GM12872 (cell line): ENCODE measurements around the gene ELAVL1.

Experiments
- CTCF ChIP-seq: IDR thresholded peaks from 3 replicates; pipeline ENCODE4 v1.5.1; 2011; ENCODE audit warnings: low read depth, mild to moderate bottlenecking, low read length, moderate library complexity; ENCODE audit not compliant: insufficient read depth

ELAVL1 gene

GRCh38 chr19:8044018-8044417, 38.6 kb upstream of the ELAVL1 start:
- TF ChIP-seq CTCF, result no peak

GRCh38 chr19:8042900-8043299, 37.5 kb upstream of the ELAVL1 start:
- no peak for TF ChIP-seq CTCF

GRCh38 chr19:8041531-8041931, 36.1 kb upstream of the ELAVL1 start:
- no peak for TF ChIP-seq CTCF

- no peak for TF ChIP-seq CTCF
Measured at GRCh38 chr19:8039231-8039630, 33.8 kb upstream of the ELAVL1 start.

- no peak for TF ChIP-seq CTCF
Measured at GRCh38 chr19:8038815-8039214, 33.4 kb upstream of the ELAVL1 start.

- TF ChIP-seq CTCF, result no peak
Measured at GRCh38 chr19:8036434-8037099, 31.1 kb upstream of the ELAVL1 start.

- TF ChIP-seq CTCF, result no peak
Measured at GRCh38 chr19:8034178-8034525, 28.7 kb upstream of the ELAVL1 start.
